GM10266 (cell line): ENCODE results near the gene IL10RA.

Experiments used
- DNase-seq: peaks from one replicate; pipeline ENCODE4 v3.0.0; 2012; ENCODE audit errors: extremely low spot score
- TF ChIP-seq, protein P1 (sequence below): IDR thresholded peaks from 2 replicates; pipeline ENCODE4 v1.5.1; 2012; ENCODE audit warnings: mild to moderate bottlenecking, low read depth; ENCODE audit not compliant: control insufficient read depth, insufficient read depth; ENCODE audit errors: missing control alignments

The IL10RA gene

DNA sequence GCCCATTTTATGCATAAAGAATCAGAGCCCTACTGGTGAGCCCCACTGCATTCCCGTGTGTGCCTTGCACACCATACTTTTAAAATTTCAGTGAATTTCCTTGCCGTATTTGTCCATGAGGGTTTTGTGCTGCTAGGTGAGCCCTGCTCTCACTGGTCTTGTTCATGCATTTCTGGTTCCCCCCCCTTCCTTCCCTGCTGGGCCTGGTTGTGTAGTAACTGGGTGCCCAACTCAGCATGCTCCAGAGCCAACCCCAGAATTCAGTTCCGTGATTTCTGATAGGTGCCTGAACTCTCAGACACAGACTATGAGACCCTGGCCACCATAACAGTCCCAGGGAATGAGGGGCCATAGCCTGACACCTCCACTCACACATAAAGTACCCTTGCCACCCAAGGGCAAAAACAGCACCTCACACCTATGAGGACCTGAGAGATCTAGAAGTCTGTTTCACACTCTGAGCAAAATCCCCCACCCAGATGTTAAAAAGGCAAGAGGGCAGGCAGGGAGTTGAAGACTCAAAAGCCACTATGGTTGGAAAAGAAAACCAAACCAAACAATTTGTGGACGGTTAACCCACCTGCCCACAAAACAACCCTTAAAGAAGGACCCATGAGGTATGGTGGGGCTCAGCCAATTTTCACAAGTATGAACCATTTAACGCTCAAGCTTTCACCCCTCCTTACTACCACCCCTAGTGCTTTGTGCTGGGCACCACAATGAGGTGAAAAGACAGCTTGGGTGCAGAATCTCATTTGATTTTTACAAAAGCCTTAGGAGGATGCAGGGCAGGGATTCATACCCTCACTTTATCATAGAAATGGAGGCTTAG lies 16.8 kb upstream of the IL10RA start:
- TF ChIP-seq, protein P1, sequence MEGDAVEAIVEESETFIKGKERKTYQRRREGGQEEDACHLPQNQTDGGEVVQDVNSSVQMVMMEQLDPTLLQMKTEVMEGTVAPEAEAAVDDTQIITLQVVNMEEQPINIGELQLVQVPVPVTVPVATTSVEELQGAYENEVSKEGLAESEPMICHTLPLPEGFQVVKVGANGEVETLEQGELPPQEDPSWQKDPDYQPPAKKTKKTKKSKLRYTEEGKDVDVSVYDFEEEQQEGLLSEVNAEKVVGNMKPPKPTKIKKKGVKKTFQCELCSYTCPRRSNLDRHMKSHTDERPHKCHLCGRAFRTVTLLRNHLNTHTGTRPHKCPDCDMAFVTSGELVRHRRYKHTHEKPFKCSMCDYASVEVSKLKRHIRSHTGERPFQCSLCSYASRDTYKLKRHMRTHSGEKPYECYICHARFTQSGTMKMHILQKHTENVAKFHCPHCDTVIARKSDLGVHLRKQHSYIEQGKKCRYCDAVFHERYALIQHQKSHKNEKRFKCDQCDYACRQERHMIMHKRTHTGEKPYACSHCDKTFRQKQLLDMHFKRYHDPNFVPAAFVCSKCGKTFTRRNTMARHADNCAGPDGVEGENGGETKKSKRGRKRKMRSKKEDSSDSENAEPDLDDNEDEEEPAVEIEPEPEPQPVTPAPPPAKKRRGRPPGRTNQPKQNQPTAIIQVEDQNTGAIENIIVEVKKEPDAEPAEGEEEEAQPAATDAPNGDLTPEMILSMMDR = no peak
- no peak for DNase-seq

DNA sequence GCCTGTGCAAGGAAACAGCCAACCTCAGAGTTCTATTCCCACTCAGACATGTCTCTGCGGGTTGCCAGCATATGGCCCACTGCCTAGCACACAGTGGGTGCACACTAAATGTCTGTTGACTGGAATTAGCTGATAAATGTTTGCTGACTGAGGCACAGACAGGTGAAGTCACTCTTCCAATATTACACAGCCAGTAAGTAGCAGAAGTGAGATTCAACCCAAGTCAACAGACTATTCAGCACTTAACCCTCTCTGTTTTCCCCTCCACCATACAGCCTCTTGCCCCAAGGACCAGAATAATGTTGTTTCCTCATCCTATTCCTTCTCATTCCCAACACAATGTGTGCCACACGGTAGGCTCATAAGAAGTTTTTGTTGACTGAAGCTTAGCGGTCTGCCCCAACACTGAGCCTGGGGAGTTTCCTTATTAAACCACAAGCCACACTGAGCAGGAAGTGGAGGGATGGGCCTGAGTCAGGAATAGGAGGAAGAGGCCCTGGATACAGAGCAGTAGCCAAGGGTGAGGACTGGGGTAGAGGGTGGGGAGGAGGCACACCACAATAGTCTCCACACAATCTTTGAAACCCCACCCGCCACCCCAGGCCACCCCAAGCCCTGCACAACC lies 15.7 kb upstream of the IL10RA start:
- TF ChIP-seq, protein P1 = no peak
- DNase-seq = no peak

DNA sequence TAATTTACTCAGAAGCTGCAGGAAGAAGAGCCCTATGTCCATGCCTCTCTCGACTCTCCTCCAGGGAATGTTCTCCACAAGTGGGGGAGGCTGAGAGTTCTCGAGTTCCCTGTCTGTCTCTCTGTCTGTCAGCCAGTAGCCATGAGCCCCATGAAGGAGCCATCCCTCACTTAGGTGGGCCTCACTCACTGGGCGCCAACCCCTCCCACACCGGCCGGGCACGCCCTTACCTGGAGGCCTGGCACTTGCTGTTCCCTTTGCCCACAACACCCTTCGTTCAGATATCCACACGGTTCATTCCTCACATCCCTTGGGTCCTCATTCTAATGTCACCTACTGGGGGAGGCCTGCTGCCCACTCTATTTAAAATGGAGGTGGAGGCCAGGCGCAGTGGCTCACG lies 14.2 kb upstream of the IL10RA start:
- DNase-seq = no peak
- TF ChIP-seq, protein P1 = no peak

DNA sequence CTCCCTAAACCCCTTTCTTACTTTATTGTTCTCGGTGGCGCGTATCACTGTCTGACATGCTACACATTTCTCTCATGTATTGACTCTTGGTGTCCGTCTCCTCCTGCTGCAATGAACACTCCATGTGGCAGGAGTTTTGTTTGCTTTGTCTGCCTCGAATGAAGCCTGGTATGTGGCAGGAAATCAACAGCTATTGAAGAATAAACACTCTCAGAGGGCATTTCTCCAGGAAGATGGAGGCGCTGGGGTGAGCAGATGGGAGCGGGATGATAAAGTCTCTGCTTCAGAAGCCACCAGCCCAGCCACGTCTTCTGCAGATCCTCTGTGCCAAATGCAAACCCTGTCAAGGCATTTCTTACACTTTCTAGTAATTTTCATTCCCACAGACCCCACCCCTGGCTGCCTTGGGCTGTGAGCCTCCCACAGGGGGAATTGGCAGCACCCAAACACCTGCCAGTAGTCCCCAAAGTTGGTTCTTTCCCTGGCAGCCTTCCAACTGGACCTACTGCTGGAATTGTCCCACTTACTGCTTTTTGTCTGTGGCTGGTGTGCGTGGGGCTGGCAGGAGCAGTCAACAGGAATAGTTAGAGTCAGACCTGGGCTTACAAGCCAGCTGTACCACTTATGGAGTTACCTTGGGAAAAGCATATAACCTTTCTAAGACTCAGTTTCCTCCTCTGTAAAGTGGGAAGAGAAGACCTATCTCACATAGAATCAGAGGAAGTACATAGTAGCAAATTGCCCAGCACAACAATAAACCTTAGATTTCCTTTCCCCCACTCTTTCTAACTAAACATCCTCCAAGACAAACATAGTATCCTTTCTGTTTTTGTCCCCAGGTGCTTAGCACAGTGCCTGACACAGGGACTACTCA lies 13.3 kb upstream of the IL10RA start:
- no peak for DNase-seq
- TF ChIP-seq, protein P1 = no peak

DNA sequence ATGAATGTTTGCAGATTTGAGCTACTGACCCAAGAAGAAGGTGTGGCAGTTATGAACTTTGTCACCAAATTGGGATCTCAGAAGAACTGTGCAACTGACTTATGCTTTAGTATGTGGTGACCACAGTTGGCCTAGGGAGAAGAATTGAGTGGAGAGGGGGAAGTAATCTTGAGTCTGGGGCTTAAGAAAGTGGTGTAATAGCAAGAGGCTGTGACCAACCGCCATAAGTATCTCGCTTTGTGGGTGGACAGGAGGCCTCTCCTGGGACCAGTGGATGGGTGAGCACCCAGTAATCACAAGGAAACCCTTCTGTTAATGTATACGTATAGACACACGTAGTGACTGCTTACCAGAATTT lies 12.7 kb upstream of the IL10RA start:
- TF ChIP-seq, protein P1 = no peak
- DNase-seq = no peak

DNA sequence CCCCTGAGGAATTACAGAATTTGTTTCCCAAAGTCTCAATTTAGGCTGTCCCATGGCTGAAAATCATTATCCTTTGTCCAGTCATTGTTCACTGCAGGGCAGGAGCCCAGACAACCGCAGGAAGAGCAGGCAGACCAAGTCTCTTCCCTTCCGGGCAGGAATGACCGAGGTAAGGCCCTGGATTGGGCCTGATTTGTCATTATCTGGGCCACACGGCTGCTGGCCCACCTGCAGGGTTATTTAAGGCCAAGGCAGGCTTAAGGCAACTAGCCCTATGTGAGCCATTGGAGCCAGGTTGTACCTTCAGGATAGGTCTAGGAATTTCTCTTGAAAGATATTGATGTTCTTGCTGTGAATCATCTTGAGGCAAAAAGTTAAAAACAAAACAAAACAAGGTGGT lies 9.7 kb upstream of the IL10RA start:
- DNase-seq = no peak
- TF ChIP-seq, protein P1 = no peak
